MM.1S (cell line): ENCODE measurements around the gene TTLL10.

Experiments
- DNase-seq: peaks from one replicate; pipeline ENCODE4 v3.0.0-alpha.2; 2015
- H2AFZ ChIP-seq: fragments of 300-600 bp; sonication (generic); 2 replicates; pipeline ENCODE4 v1.6.0; 2016; ENCODE audit warnings: antibody characterized with exemption, low read length
- H3F3A ChIP-seq: fragments of 300-600 bp; sonication (generic); 2 replicates; pipeline ENCODE4 v1.6.1; 2016; ENCODE audit warnings: mild to moderate bottlenecking, antibody characterized with exemption, low read length, moderate library complexity, mixed read lengths; ENCODE audit not compliant: insufficient read depth
- H3K27ac ChIP-seq: fragments of 300-600 bp; sonication (generic); 2 replicates; pipeline ENCODE4 v1.5.1; 2016; ENCODE audit warnings: mild to moderate bottlenecking, low read length
- H3K27me3 ChIP-seq: fragments of 300-600 bp; sonication (generic); replicated peaks from 2 replicates; pipeline ENCODE4 v1.6.0; 2016; ENCODE audit warnings: low read length; ENCODE audit not compliant: insufficient read depth
- H3K36me3 ChIP-seq: fragments of 300-600 bp; sonication (generic); replicated peaks from 2 replicates; pipeline ENCODE4 v1.6.1; 2016; ENCODE audit warnings: mild to moderate bottlenecking, low read length, mixed read lengths; ENCODE audit not compliant: insufficient read depth
- H3K4me1 ChIP-seq: fragments of 300-600 bp; sonication (generic); 2 replicates; pipeline ENCODE4 v1.6.1; 2016; ENCODE audit warnings: low read length, mixed read lengths
- H3K4me2 ChIP-seq: fragments of 300-600 bp; sonication (generic); 2 replicates; pipeline ENCODE4 v1.6.0; 2016; ENCODE audit warnings: low read depth, low read length
- H3K4me3 ChIP-seq: fragments of 300-600 bp; sonication (generic); 2 replicates; pipeline ENCODE4 v1.5.1; 2016; ENCODE audit warnings: low read length, mixed read lengths
- H3K79me2 ChIP-seq: fragments of 300-600 bp; sonication (generic); 2 replicates; pipeline ENCODE4 v1.6.1; 2016; ENCODE audit warnings: mixed run types, low read length, mixed read lengths
- H3K9ac ChIP-seq: fragments of 300-600 bp; sonication (generic); 2 replicates; pipeline ENCODE4 v1.6.1; 2016; ENCODE audit warnings: low read length, mixed read lengths
- H3K9me2 ChIP-seq: fragments of 300-600 bp; sonication (generic); replicated peaks from 2 replicates; pipeline ENCODE4 v1.6.1; 2016; ENCODE audit warnings: mild to moderate bottlenecking, low read length, mixed read lengths; ENCODE audit not compliant: insufficient read depth
- H3K9me3 ChIP-seq: fragments of 300-600 bp; sonication (generic); replicated peaks from 2 replicates; pipeline ENCODE4 v1.6.1; 2016; ENCODE audit warnings: mild to moderate bottlenecking, low read length, mixed read lengths; ENCODE audit not compliant: insufficient read depth
- H4K20me1 ChIP-seq: fragments of 300-600 bp; sonication (generic); 2 replicates; pipeline ENCODE4 v1.6.1; 2016; ENCODE audit warnings: mild to moderate bottlenecking, low read length, moderate library complexity, mixed read lengths; ENCODE audit not compliant: insufficient read depth
- EZH2 ChIP-seq: fragments of 300-600 bp; sonication (generic); optimal IDR thresholded peaks from 2 replicates; pipeline ENCODE3; 2017; ENCODE audit warnings: low read depth, mild to moderate bottlenecking, antibody characterized with exemption, low read length, mixed read lengths
- EZH2phosphoT487 ChIP-seq: fragments of 300-600 bp; sonication (generic); IDR thresholded peaks from 2 replicates; pipeline ENCODE4 v1.6.1; 2018; ENCODE audit warnings: antibody characterized with exemption, low read length
- TF ChIP-seq, protein P1 (sequence below): fragments of 300-600 bp; sonication (generic); IDR thresholded peaks from 2 replicates; pipeline ENCODE4 v1.5.1; 2016; ENCODE audit warnings: antibody characterized with exemption, low read length, mixed read lengths

Gene TTLL10

DNA sequence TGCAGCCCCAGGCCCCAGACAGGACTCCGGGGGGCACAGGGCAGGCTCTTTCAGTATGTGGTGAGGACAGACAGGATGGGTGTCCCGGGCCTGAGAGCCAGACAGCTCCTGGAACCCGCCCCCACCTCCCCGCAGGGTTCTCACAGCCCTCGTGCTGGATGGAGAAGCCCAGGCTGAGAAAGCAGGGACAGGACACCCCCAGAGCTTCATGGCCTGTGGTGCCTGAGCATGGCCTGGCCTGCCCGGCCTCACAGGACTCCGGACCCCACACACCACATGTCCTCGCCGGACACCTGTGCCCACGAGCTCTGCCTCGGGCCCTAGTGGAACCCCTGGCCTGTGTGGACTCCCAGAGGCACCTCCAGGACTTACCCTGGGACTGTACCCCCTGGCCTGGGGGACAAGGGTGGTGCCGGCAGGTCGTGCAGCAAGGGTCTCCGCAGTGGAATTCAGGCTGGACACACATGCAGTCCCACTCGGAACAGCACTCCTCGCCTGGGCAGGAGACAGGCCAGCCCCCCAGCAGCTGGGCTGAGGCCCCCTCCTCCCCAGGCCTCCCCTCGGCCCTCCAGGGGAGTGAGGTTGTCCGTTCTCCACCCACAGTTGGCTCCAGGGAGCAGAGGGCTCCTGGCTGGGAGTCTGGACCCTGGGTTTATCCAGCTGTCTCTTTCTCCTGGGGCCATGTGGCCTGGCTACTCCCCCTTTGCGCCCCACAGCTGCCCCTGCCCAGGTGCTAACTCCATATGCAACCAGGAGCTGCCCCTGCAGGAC, 31.5 kb downstream of the TTLL10 start:
- Histone ChIP-seq H3K9me2 (no peaks in the 10 kb centered on the region), H3K4me3 (no peak overlapping the region), H3K9me3 (no peaks in the 10 kb centered on the region), H2AFZ (no peak overlapping the region), H3K9ac (no peak overlapping the region), H3K79me2 (no peaks in the 10 kb centered on the region), H3K27ac (no peak overlapping the region), H3K4me1 (no peaks in the 10 kb centered on the region), H3K27me3 (peaks cover 81% of the 10 kb centered on the region), H4K20me1 (no peaks in the 10 kb centered on the region), H3K4me2 (no peak overlapping the region), H3F3A (no peaks in the 10 kb centered on the region), H3K36me3 (no peaks in the 10 kb centered on the region)
- TF ChIP-seq, protein P1, sequence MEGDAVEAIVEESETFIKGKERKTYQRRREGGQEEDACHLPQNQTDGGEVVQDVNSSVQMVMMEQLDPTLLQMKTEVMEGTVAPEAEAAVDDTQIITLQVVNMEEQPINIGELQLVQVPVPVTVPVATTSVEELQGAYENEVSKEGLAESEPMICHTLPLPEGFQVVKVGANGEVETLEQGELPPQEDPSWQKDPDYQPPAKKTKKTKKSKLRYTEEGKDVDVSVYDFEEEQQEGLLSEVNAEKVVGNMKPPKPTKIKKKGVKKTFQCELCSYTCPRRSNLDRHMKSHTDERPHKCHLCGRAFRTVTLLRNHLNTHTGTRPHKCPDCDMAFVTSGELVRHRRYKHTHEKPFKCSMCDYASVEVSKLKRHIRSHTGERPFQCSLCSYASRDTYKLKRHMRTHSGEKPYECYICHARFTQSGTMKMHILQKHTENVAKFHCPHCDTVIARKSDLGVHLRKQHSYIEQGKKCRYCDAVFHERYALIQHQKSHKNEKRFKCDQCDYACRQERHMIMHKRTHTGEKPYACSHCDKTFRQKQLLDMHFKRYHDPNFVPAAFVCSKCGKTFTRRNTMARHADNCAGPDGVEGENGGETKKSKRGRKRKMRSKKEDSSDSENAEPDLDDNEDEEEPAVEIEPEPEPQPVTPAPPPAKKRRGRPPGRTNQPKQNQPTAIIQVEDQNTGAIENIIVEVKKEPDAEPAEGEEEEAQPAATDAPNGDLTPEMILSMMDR, result no peak
- TF ChIP-seq EZH2phosphoT487 (no peak), EZH2 (no peak)
- DNase-seq, result no peak

DNA sequence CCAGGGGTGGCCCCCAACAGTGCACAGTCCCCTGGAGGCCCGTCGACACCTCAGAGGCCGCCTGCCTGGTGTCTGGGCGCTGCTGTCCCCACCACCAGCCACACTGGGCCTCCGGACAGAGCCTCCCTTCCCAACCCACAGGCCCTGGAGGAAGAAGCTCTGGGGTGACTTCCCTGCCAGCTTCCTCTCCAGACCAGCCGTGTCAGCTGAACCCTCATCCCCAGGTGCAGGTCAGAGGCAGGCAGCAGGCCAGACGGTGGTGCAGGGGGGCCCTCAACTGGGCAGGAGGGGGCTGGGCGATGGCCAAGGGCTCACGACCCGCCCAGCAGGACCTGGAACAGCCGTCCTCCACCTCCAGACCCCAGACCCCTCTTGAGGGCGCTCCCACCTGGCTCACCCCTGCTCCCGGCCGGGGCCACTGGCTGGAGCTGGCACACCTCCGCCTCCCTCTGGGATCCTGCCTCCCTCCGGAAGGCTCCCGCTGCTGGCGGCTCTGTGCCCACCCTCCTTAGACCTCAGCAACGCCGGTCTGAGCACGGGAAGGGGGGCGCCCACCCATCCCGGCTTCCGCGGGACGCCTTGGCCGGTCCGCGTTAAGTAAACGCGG, 32.2 kb downstream of the TTLL10 start:
- H3K79me2 ChIP-seq, result no peaks in the 10 kb centered on the region
- H3K4me1 ChIP-seq, result no peaks in the 10 kb centered on the region
- H3K9me2 ChIP-seq, result no peaks in the 10 kb centered on the region
- no peak overlapping the region for H3K4me3 ChIP-seq
- TF ChIP-seq, protein P1, result no peak
- no peak for TF ChIP-seq EZH2phosphoT487
- no peak for TF ChIP-seq EZH2
- H3K27ac ChIP-seq, result no peak overlapping the region
- no peaks in the 10 kb centered on the region for H3K36me3 ChIP-seq
- no peaks in the 10 kb centered on the region for H3F3A ChIP-seq
- H3K9ac ChIP-seq, result no peak overlapping the region
- H3K27me3 ChIP-seq, result peaks cover 81% of the 10 kb centered on the region
- no peaks in the 10 kb centered on the region for H3K9me3 ChIP-seq
- no peaks in the 10 kb centered on the region for H4K20me1 ChIP-seq
- no peak for DNase-seq
- no peak overlapping the region for H3K4me2 ChIP-seq
- no peak overlapping the region for H2AFZ ChIP-seq

DNA sequence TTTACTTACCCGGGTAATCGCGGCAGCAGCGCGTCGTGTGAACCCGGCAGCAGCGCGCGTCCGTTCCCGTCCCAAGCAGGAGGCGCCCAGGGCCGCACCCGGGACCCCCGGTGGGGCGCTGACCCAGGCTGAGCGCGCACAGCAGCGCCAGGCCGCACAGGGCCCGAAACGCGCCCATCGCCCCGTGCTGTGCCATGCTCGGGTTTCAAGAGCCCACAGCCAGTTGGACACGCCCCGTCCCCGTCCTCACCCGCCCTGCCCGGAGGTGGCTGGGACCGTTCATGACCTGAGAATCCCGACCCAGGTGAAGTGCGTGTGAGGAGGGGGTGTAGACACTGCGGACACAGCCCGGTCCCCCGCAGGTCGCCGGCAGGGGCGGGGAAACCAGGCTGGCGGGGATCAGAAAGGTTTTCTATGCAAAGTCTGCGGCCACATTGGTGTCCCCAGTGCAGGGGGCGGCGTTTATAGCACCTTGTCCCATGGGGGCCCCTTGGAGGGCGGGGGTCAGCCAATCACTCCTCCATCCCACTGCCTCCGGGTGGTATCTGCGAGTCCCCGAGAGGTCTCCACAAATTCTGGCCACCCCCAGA, 32.8 kb downstream of the TTLL10 start, which contains the start of gene TNFRSF18:
Gene TNFRSF18, minus strand, starts transcription at position 217 of the 590 bp plus-strand sequence. Its CDS starts 21 bp downstream, at position 196.
- H3K4me3 ChIP-seq, result no peak within 1 kb of the TSS
- H3K9ac ChIP-seq, result no peak within 1 kb of the TSS
- no peak for TF ChIP-seq EZH2phosphoT487
- TF ChIP-seq, protein P1, result no peak
- no peak for TF ChIP-seq EZH2
- no peak for DNase-seq
- peaks cover 86% of the 10 kb centered on the region for H3K27me3 ChIP-seq
- H3K4me1 ChIP-seq, result no peaks in the 10 kb centered on the region
- H3K36me3 ChIP-seq, result no peaks in the 10 kb centered on the region
- H3K79me2 ChIP-seq, result no peaks in the 10 kb centered on the region
- H3K9me2 ChIP-seq, result no peaks in the 10 kb centered on the region
- no peak within 1 kb of the TSS for H3K27ac ChIP-seq
- H4K20me1 ChIP-seq, result no peaks in the 10 kb centered on the region
- no peaks in the 10 kb centered on the region for H3K9me3 ChIP-seq
- no peak within 1 kb of the TSS for H2AFZ ChIP-seq
- H3K4me2 ChIP-seq, result no peak within 1 kb of the TSS
- no peaks in the 10 kb centered on the region for H3F3A ChIP-seq
